ENCODE measurements around the gene PRM1.

The PRM1 gene

GRCh38 chr16:11272921-11273720 is 8.0 kb downstream of the PRM1 start, which contains the start of gene PRM3:
PRM3 (minus strand) TSS chr16:11273629; CDS start chr16:11273595, 34 bp downstream.
- no peaks in the 10 kb centered on the region for H3K36me3 ChIP-seq (ENCODE audit: control insufficient read depth, insufficient read depth, low read length)
- H3K4me1 ChIP-seq (ENCODE audit: control insufficient read depth, insufficient read depth, low read length, poor library complexity, severe bottlenecking), result no peaks in the 10 kb centered on the region
- no peaks in the 10 kb centered on the region for H3K9me3 ChIP-seq (ENCODE audit: control insufficient read depth, low read length)
- H3K4me3 ChIP-seq (ENCODE audit: insufficient read depth, low read depth, low read length, poor library complexity, severe bottlenecking), result no peak within 1 kb of the TSS
- no peak for DNase-seq
- H3K27ac ChIP-seq (ENCODE audit: insufficient read depth, low read length, poor library complexity, severe bottlenecking), result no peak within 1 kb of the TSS
- no peaks in the 10 kb centered on the region for H3K27me3 ChIP-seq (replicated peaks; ENCODE audit: control insufficient read depth, insufficient read depth, low read length, poor library complexity, severe bottlenecking)

- Histone ChIP-seq H3K36me3 (ENCODE audit: control insufficient read depth, insufficient read depth, low read length) (no peaks in the 10 kb centered on the region), H3K27me3 (replicated peaks; ENCODE audit: control insufficient read depth, insufficient read depth, low read length, poor library complexity, severe bottlenecking) (no peaks in the 10 kb centered on the region), H3K4me1 (ENCODE audit: control insufficient read depth, insufficient read depth, low read length, poor library complexity, severe bottlenecking) (no peaks in the 10 kb centered on the region), H3K27ac (ENCODE audit: insufficient read depth, low read length, poor library complexity, severe bottlenecking) (no peak overlapping the region), H3K9me3 (ENCODE audit: control insufficient read depth, low read length) (no peaks in the 10 kb centered on the region), H3K4me3 (ENCODE audit: insufficient read depth, low read depth, low read length, poor library complexity, severe bottlenecking) (no peak overlapping the region)
- no peak for DNase-seq
Observed at GRCh38 chr16:11272484-11272883, 8.6 kb downstream of the PRM1 start.

GRCh38 chr16:11271610-11272009 is 9.5 kb downstream of the PRM1 start:
- H3K27me3 ChIP-seq (replicated peaks; ENCODE audit: control insufficient read depth, insufficient read depth, low read length, poor library complexity, severe bottlenecking), result no peaks in the 10 kb centered on the region
- no peak overlapping the region for H3K27ac ChIP-seq (ENCODE audit: insufficient read depth, low read length, poor library complexity, severe bottlenecking)
- DNase-seq, result no peak
- H3K4me3 ChIP-seq (ENCODE audit: insufficient read depth, low read depth, low read length, poor library complexity, severe bottlenecking), result no peak overlapping the region
- H3K9me3 ChIP-seq (ENCODE audit: control insufficient read depth, low read length), result no peaks in the 10 kb centered on the region
- no peaks in the 10 kb centered on the region for H3K4me1 ChIP-seq (ENCODE audit: control insufficient read depth, insufficient read depth, low read length, poor library complexity, severe bottlenecking)
- no peaks in the 10 kb centered on the region for H3K36me3 ChIP-seq (ENCODE audit: control insufficient read depth, insufficient read depth, low read length)

GRCh38 chr16:11270602-11271162 is 10.4 kb downstream of the PRM1 start:
- H3K27ac ChIP-seq (ENCODE audit: insufficient read depth, low read length, poor library complexity, severe bottlenecking), result no peak overlapping the region
- no peak overlapping the region for H3K4me3 ChIP-seq (ENCODE audit: insufficient read depth, low read depth, low read length, poor library complexity, severe bottlenecking)
- DNase-seq, result no peak
- H3K9me3 ChIP-seq (ENCODE audit: control insufficient read depth, low read length), result no peaks in the 10 kb centered on the region
- no peaks in the 10 kb centered on the region for H3K27me3 ChIP-seq (replicated peaks; ENCODE audit: control insufficient read depth, insufficient read depth, low read length, poor library complexity, severe bottlenecking)
- H3K36me3 ChIP-seq (ENCODE audit: control insufficient read depth, insufficient read depth, low read length), result no peaks in the 10 kb centered on the region
- H3K4me1 ChIP-seq (ENCODE audit: control insufficient read depth, insufficient read depth, low read length, poor library complexity, severe bottlenecking), result no peaks in the 10 kb centered on the region

GRCh38 chr16:11268921-11269375 is 12.2 kb downstream of the PRM1 start, which contains the start of gene TNP2:
TNP2 (minus strand) TSS chr16:11269325; CDS start chr16:11269262, 63 bp downstream.
- no peak within 1 kb of the TSS for H3K4me3 ChIP-seq (ENCODE audit: insufficient read depth, low read depth, low read length, poor library complexity, severe bottlenecking)
- no peak within 1 kb of the TSS for H3K27ac ChIP-seq (ENCODE audit: insufficient read depth, low read length, poor library complexity, severe bottlenecking)
- H3K4me1 ChIP-seq (ENCODE audit: control insufficient read depth, insufficient read depth, low read length, poor library complexity, severe bottlenecking), result peaks cover 5% of the 10 kb centered on the region
- no peak for DNase-seq
- no peaks in the 10 kb centered on the region for H3K36me3 ChIP-seq (ENCODE audit: control insufficient read depth, insufficient read depth, low read length)
- no peaks in the 10 kb centered on the region for H3K27me3 ChIP-seq (replicated peaks; ENCODE audit: control insufficient read depth, insufficient read depth, low read length, poor library complexity, severe bottlenecking)
- H3K9me3 ChIP-seq (ENCODE audit: control insufficient read depth, low read length), result no peaks in the 10 kb centered on the region

- no peak for DNase-seq
- Histone ChIP-seq H3K27me3 (replicated peaks; ENCODE audit: control insufficient read depth, insufficient read depth, low read length, poor library complexity, severe bottlenecking) (no peaks in the 10 kb centered on the region), H3K27ac (ENCODE audit: insufficient read depth, low read length, poor library complexity, severe bottlenecking) (no peak overlapping the region), H3K4me1 (ENCODE audit: control insufficient read depth, insufficient read depth, low read length, poor library complexity, severe bottlenecking) (peaks cover 16% of the 10 kb centered on the region), H3K36me3 (ENCODE audit: control insufficient read depth, insufficient read depth, low read length) (no peaks in the 10 kb centered on the region), H3K4me3 (ENCODE audit: insufficient read depth, low read depth, low read length, poor library complexity, severe bottlenecking) (no peak overlapping the region), H3K9me3 (ENCODE audit: control insufficient read depth, low read length) (no peaks in the 10 kb centered on the region)
Observed at GRCh38 chr16:11265124-11265523, 16.0 kb downstream of the PRM1 start.

DNA sequence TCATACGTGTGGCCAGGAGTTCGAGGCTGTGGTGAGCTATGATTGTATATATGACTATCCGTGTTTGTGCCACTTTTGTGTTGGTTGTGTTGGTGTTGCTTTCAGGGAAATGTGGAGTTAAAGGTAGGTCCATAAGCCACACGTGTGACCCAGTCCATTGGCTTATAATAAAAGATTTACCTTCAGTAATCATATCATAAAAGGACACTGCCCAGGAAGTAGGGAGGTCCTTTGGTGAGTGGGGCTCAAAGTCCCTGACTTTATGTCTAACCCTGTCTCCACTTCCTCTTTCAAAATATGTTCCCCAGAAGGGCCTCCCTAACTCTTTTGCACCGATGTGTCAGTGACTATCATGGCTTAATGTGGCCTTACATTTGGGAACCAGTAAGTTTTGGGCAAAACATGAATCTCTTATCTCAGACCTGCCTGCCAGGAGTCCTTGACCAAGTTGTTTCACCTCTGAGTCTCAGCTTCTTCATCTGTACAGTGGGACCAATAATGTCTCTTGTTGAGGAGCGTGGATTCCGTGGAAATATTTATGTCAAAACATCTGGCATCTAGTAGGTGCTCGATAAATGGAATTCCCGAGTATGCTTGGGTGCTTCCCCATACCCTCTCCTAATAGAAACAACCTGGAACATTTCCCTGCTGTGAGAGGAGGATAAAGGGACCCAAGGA is 16.8 kb downstream of the PRM1 start:
- Histone ChIP-seq H3K27me3 (replicated peaks; ENCODE audit: control insufficient read depth, insufficient read depth, low read length, poor library complexity, severe bottlenecking) (no peaks in the 10 kb centered on the region), H3K4me1 (ENCODE audit: control insufficient read depth, insufficient read depth, low read length, poor library complexity, severe bottlenecking) (peaks cover 16% of the 10 kb centered on the region), H3K4me3 (ENCODE audit: insufficient read depth, low read depth, low read length, poor library complexity, severe bottlenecking) (no peak overlapping the region), H3K9me3 (ENCODE audit: control insufficient read depth, low read length) (no peaks in the 10 kb centered on the region), H3K27ac (ENCODE audit: insufficient read depth, low read length, poor library complexity, severe bottlenecking) (no peak overlapping the region), H3K36me3 (ENCODE audit: control insufficient read depth, insufficient read depth, low read length) (no peaks in the 10 kb centered on the region)
- DNase-seq, result no peak

DNA sequence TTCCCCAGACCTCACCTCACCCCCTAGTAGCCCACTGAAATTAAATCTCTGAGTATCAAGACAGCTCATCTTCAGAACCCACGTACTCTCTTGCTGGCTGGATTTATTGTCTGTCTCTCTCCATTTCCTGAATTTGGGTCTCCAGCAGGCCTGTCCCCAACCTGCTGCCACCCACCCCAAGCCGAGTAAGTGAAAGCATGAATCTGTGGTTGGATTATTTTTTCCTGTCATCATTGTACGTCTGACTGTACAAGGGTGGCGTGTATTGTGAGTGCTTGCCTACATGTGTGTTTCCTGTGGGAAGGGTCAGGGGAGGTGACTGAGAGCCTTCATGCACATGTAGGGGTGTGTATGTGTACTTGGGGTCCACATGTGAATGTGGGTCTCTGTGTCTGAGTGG is 17.4 kb downstream of the PRM1 start:
- Histone ChIP-seq H3K4me1 (ENCODE audit: control insufficient read depth, insufficient read depth, low read length, poor library complexity, severe bottlenecking) (peaks cover 20% of the 10 kb centered on the region), H3K4me3 (ENCODE audit: insufficient read depth, low read depth, low read length, poor library complexity, severe bottlenecking) (no peak overlapping the region), H3K9me3 (ENCODE audit: control insufficient read depth, low read length) (no peaks in the 10 kb centered on the region), H3K36me3 (ENCODE audit: control insufficient read depth, insufficient read depth, low read length) (no peaks in the 10 kb centered on the region), H3K27ac (ENCODE audit: insufficient read depth, low read length, poor library complexity, severe bottlenecking) (no peak overlapping the region), H3K27me3 (replicated peaks; ENCODE audit: control insufficient read depth, insufficient read depth, low read length, poor library complexity, severe bottlenecking) (no peaks in the 10 kb centered on the region)
- peak in 1 of 3 donors; percentile 8 for DNase-seq

GRCh38 chr16:11262915-11263314 is 18.2 kb downstream of the PRM1 start:
- Histone ChIP-seq H3K36me3 (ENCODE audit: control insufficient read depth, insufficient read depth, low read length) (no peaks in the 10 kb centered on the region), H3K4me1 (ENCODE audit: control insufficient read depth, insufficient read depth, low read length, poor library complexity, severe bottlenecking) (peaks cover 28% of the 10 kb centered on the region), H3K27ac (ENCODE audit: insufficient read depth, low read length, poor library complexity, severe bottlenecking) (no peak overlapping the region), H3K27me3 (replicated peaks; ENCODE audit: control insufficient read depth, insufficient read depth, low read length, poor library complexity, severe bottlenecking) (no peaks in the 10 kb centered on the region), H3K9me3 (ENCODE audit: control insufficient read depth, low read length) (no peaks in the 10 kb centered on the region), H3K4me3 (ENCODE audit: insufficient read depth, low read depth, low read length, poor library complexity, severe bottlenecking) (no peak overlapping the region)
- DNase-seq, result no peak

- H3K4me3 ChIP-seq (ENCODE audit: insufficient read depth, low read depth, low read length, poor library complexity, severe bottlenecking), result no peak overlapping the region
- peaks cover 42% of the 10 kb centered on the region for H3K4me1 ChIP-seq (ENCODE audit: control insufficient read depth, insufficient read depth, low read length, poor library complexity, severe bottlenecking)
- no peaks in the 10 kb centered on the region for H3K9me3 ChIP-seq (ENCODE audit: control insufficient read depth, low read length)
- no peaks in the 10 kb centered on the region for H3K27me3 ChIP-seq (replicated peaks; ENCODE audit: control insufficient read depth, insufficient read depth, low read length, poor library complexity, severe bottlenecking)
- DNase-seq, result no peak
- no peak overlapping the region for H3K27ac ChIP-seq (ENCODE audit: insufficient read depth, low read length, poor library complexity, severe bottlenecking)
- no peaks in the 10 kb centered on the region for H3K36me3 ChIP-seq (ENCODE audit: control insufficient read depth, insufficient read depth, low read length)
Observed at GRCh38 chr16:11260596-11260966, 20.5 kb downstream of the PRM1 start.
